HepG2 (cell line): ENCODE results near the gene PLPP3. TPM values are rescaled to one million over a fixed set of nuclear protein-coding genes. Genes with fewer than 3 reads are reported as not detected.

Experiments used
- ATAC-seq: fragments of 200-7000 bp; cut with Tn5 transposase; 3 replicates; pipeline ENCODE4 v1.9.1; 2020; ENCODE audit warnings: mild to moderate bottlenecking, moderate library complexity
- BruUV-seq: library from RNA; stranded (reverse); fragments of 400-500 nt; replicated peaks from 2 replicates; lab custom pipeline; 2021; lab: Mats Ljungman, UMichigan
- CTCF ChIA-PET: fragments of 300-600 bp; formaldehyde crosslinking; extraction: SDS; loops from one replicate; lab custom pipeline; 2021; ENCODE audit warnings: low total read pairs, inconsistent platforms, low intra/inter-chr PET ratio; lab: Yijun Ruan, JAX
- POLR2A ChIA-PET: fragments of 350-600 bp; sonication (Branson Sonifier 250); formaldehyde crosslinking; loops from one replicate; lab custom pipeline; 2020; ENCODE audit warnings: antibody characterized with exemption, inconsistent platforms; lab: Yijun Ruan, JAX
- DNase-seq: peaks from one replicate; pipeline ENCODE4 v3.0.0-alpha.2; 2015; ENCODE audit warnings: low spot score
- FAIRE-seq: peaks from 3 replicates; lab custom pipeline; 2011; peaks lifted over from hg19 to GRCh38; lab: Jason Lieb, UNC
- H2AFZ ChIP-seq: one replicate; pipeline ENCODE4 v1.6.1; 2011; ENCODE audit warnings: low read length, inconsistent platforms
- H3K27ac ChIP-seq: fragments of 300-600 bp; 3 replicates; pipeline ENCODE4 v1.8.0; 2011; ENCODE audit warnings: mixed run types, mild to moderate bottlenecking, mixed read lengths, low read length, inconsistent platforms; ENCODE audit not compliant: insufficient read depth; ENCODE audit errors: extremely low read length
- H3K27me3 ChIP-seq, 2 experiments: fragments of 200-600 bp in 1 of 2; 2 replicates in 1 of 2; 3 replicates in 1 of 2; pipeline versions ENCODE4 v1.6.0 to v1.8.0; 2011; ENCODE audit warnings: low read length in 2 of 2, mild to moderate bottlenecking in 2 of 2, moderate library complexity in 2 of 2, inconsistent platforms in 1 of 2; ENCODE audit not compliant: insufficient read depth in 2 of 2, control insufficient read depth in 1 of 2
- H3K36me3 ChIP-seq, 2 experiments: fragments of 200-600 bp in 1 of 2; replicated peaks in 1 of 2; 2 replicates in 1 of 2; 3 replicates in 1 of 2; pipeline versions ENCODE4 v1.5.1 to v1.8.0; 2011; ENCODE audit warnings: low read length in 2 of 2, inconsistent platforms in 1 of 2; ENCODE audit not compliant: insufficient read depth in 2 of 2, control insufficient read depth in 1 of 2
- H3K4me1 ChIP-seq: 2 replicates; pipeline ENCODE4 v1.5.1; 2012; ENCODE audit warnings: low read length, inconsistent platforms; ENCODE audit not compliant: insufficient read depth
- H3K4me2 ChIP-seq: 2 replicates; pipeline ENCODE4 v1.6.0; 2011; ENCODE audit warnings: low read depth, low read length, inconsistent platforms
- H3K4me3 ChIP-seq, 3 experiments: fragments of 200-600 bp in 1 of 3; sonication (generic), shearing (Covaris generic) in 1 of 3; replicated peaks in 1 of 3; 2 replicates each; pipeline ENCODE4 v1.5.1; 2011 to 2016; ENCODE audit warnings: low read length in 3 of 3, inconsistent platforms in 2 of 3, low read depth in 2 of 3, mild to moderate bottlenecking in 2 of 3, control low read depth in 1 of 3, mixed read lengths in 1 of 3; ENCODE audit not compliant: insufficient read depth in 1 of 3
- H3K79me2 ChIP-seq: one replicate; pipeline ENCODE4 v1.6.1; 2011; ENCODE audit warnings: low read length, inconsistent platforms; ENCODE audit not compliant: insufficient read depth
- H3K9ac ChIP-seq: 2 replicates; pipeline ENCODE4 v1.6.0; 2011; ENCODE audit warnings: mild to moderate bottlenecking, low read depth, low read length, inconsistent platforms; ENCODE audit not compliant: insufficient read depth
- H3K9me3 ChIP-seq: 2 replicates; pipeline ENCODE4 v1.5.1; 2012; ENCODE audit warnings: mild to moderate bottlenecking, low read length
- H4K20me1 ChIP-seq: 2 replicates; pipeline ENCODE4 v1.6.0; 2011; ENCODE audit warnings: inconsistent platforms, mild to moderate bottlenecking, low read length, moderate library complexity; ENCODE audit not compliant: insufficient read depth
- DR1 ChIP-seq: sonication (generic); formaldehyde crosslinking; IDR thresholded peaks from 2 replicates; pipeline ENCODE4 v1.8.0; 2021; ENCODE audit warnings: mild to moderate bottlenecking, missing genetic modification reagents, inconsistent platforms
- GATAD1 ChIP-seq: IDR thresholded peaks from 2 replicates; pipeline ENCODE4 v1.6.1; 2016; ENCODE audit warnings: missing genetic modification reagents, missing compliant biosample characterization
- GFI1 ChIP-seq: sonication (generic); formaldehyde crosslinking; IDR thresholded peaks from 2 replicates; pipeline ENCODE4 v1.5.0; 2020; ENCODE audit warnings: missing genetic modification reagents, mild to moderate bottlenecking, borderline replicate concordance
- MAFF ChIP-seq: IDR thresholded peaks from 2 replicates; pipeline ENCODE4 v1.6.1; 2011; ENCODE audit warnings: low read depth, low read length, improper control_type of control experiment
- MAFK ChIP-seq, 2 experiments: IDR thresholded peaks in 1 of 2; conservative IDR thresholded peaks in 1 of 2; 2 replicates each; pipeline ENCODE4 v1.6.1; 2011; ENCODE audit warnings: improper control_type of control experiment in 2 of 2, low read length in 2 of 2
- MEF2D ChIP-seq: sonication (generic); formaldehyde crosslinking; IDR thresholded peaks from 2 replicates; pipeline ENCODE4 v1.5.1; 2020; ENCODE audit warnings: mild to moderate bottlenecking, missing genetic modification reagents
- SIX1 ChIP-seq: sonication (generic); formaldehyde crosslinking; IDR thresholded peaks from 2 replicates; pipeline ENCODE4 v1.4.0; 2020; ENCODE audit warnings: missing genetic modification reagents, borderline replicate concordance
- TEAD2 ChIP-seq: sonication (generic); formaldehyde crosslinking; IDR thresholded peaks from 2 replicates; pipeline ENCODE4 v1.9.0; 2021; ENCODE audit warnings: missing genetic modification reagents
- ZFP1 ChIP-seq: IDR thresholded peaks from 2 replicates; pipeline ENCODE4 v1.6.1; 2016
- ZNF333 ChIP-seq: sonication (generic); formaldehyde crosslinking; IDR thresholded peaks from 2 replicates; pipeline ENCODE4 v1.4.0; 2020; ENCODE audit warnings: mild to moderate bottlenecking, missing genetic modification reagents, borderline replicate concordance
- ZNF34 ChIP-seq: sonication (generic); formaldehyde crosslinking; IDR thresholded peaks from 2 replicates; pipeline ENCODE4 v1.4.0; 2020; ENCODE audit warnings: mild to moderate bottlenecking, missing genetic modification reagents, borderline replicate concordance
- ZNF563 ChIP-seq: sonication (generic); formaldehyde crosslinking; IDR thresholded peaks from 2 replicates; pipeline ENCODE4 v1.8.0; 2022; ENCODE audit warnings: mild to moderate bottlenecking, moderate library complexity, missing genetic modification reagents
- ZNF749 ChIP-seq: sonication (generic); formaldehyde crosslinking; IDR thresholded peaks from 2 replicates; pipeline ENCODE4 v1.8.0; 2022; ENCODE audit warnings: mild to moderate bottlenecking, missing genetic modification reagents, moderate library complexity, borderline replicate concordance
- WGBS: methylation state at CpG from one replicate; pipeline ENCODE4 v1.1.6; 2017; ENCODE audit warnings: low lambda C conversion rate; 5-methylcytosine and 5-hydroxymethylcytosine counted together
- in situ Hi-C: cut with HindIII; loops from 2 replicates; pipeline ENCODE4 v1.10.0; 2017; ENCODE audit warnings: low pct_unique_long_range_greater_than_20kb; ENCODE audit not compliant: extremely low pct_ligation_motif_present
- intact Hi-C: fragments of 100-400 bp; cut with micrococcal nuclease; formaldehyde crosslinking; loops from one replicate; pipeline ENCODE4 v1.10.0; 2022; ENCODE audit not compliant: unreplicated experiment
- polyA plus RNA-seq, 8 experiments: library from polyadenylated mRNA; depleted of rRNA in 3 of 8; stranded (reverse) in 7 of 8; unstranded in 1 of 8; fragments of >200 nt; fragmentation: Illumina TruSeq in 4 of 8; extraction: Trizol in 4 of 8; gene quantifications; 2 replicates each; pipeline versions ENCODE4 v1.2.1 to v1.2.3, GENCODE V29; 2011 to 2016; ENCODE audit warnings: low read depth in 4 of 8, missing spikeins in 1 of 8, mixed read lengths in 1 of 8; ENCODE audit not compliant: insufficient read depth in 1 of 8
- total RNA-seq, 5 experiments: library from RNA; depleted of rRNA; stranded (reverse); fragments of >200 nt; fragmentation: Illumina TruSeq; extraction: Trizol; gene quantifications; 2 replicates each; pipeline ENCODE4 v1.2.3, GENCODE V29; 2016; ENCODE audit warnings: low read depth in 1 of 5
- TF ChIP-seq, protein P1 (sequence below): sonication (generic); formaldehyde crosslinking; IDR thresholded peaks from 2 replicates; pipeline ENCODE4 v1.8.0; 2022; ENCODE audit warnings: mild to moderate bottlenecking, missing genetic modification reagents; ENCODE audit not compliant: insufficient replicate concordance

PLPP3 gene
- total and polyA plus RNA-seq, 2 of the 13 experiments (the other 11 are each of a cell fraction or from before 2014, with no cell fraction given): 49.7 to 65.8 TPM

DNA sequence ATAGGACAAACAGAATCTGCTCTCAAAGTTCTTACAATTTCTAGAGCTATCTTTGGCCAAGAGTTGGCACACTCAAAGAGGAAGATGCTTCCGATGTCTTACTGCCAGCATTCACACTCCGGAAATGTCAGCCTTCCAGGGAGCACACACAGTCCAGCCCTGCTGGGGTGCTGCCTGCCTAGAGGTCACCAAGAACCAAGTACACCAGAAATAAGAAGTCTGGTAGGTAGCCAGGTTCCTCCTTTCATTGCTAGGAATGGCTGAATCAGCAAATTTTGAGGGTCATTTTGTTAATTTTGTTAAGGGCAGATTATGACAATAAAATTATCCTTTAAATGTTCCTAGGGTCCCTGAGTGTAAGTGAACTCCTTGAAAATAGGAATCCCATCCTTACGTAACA, 77.5 kb downstream of the PLPP3 start:
- FAIRE-seq: no peak
- WGBS: 100% methylated on average over 3 of the region's 3 CpGs

DNA sequence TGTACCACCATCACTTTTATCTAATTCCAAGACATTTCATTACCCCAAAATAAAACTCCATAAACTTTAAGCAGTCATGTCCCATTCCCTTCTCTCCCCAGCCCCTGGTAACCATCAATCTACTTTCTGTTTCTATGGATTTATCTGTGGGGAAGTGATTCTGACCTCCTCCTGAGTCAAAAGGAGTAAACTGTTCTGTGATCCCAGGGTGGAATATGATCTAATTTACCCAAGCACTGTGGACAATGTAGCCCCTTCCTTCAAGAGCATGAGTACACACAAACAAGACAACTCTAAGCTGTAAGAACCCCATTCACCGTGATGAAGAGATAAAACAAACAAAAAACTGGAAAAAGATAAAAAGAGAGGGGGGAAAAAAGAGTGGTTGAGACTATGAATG, 77.9 kb downstream of the PLPP3 start:
- intact Hi-C loops: loop anchor here (10.0 kb wide), 1 partner anchor 167 kb away; no protein-coding TSS in a partner anchor

More for the DNA sequence above, 77.5 kb downstream of the PLPP3 start:
- Histone ChIP-seq H3K9me3 (no peaks in the 10 kb centered on the region), H3K79me2 (peaks cover 51% of the 10 kb centered on the region), H2AFZ (no peak overlapping the region), H3K9ac (no peak overlapping the region), H3K4me3 (no peak overlapping the region), H4K20me1 (no peaks in the 10 kb centered on the region), H3K36me3 (peaks cover 19 to 72% of the 10 kb centered on the region in 2 experiments), H3K4me2 (no peak overlapping the region), H3K27me3 (no peaks in the 10 kb centered on the region), H3K27ac (no peak overlapping the region), H3K4me1 (peaks cover 90% of the 10 kb centered on the region)
- TSS peak; percentile 1 for BruUV-seq
- ChIA-PET CTCF (no interaction called here), POLR2A (interaction anchor here (0.8 to 1.6 kb wide), 2 partner anchors 75 to 87 kb away, joined by 3 to 4 read pairs; no protein-coding TSS in a partner anchor)
- in situ Hi-C loops (loop anchor here (10.0 kb wide), 1 partner anchor 307 kb away; no protein-coding TSS in a partner anchor), intact Hi-C loops (loop anchor here (10.0 kb wide), 1 partner anchor 167 kb away; no protein-coding TSS in a partner anchor)
- ATAC-seq (no peak), DNase-seq (no peak)
- peak; percentile 99 for TF ChIP-seq MAFF
- TF ChIP-seq, protein P1, sequence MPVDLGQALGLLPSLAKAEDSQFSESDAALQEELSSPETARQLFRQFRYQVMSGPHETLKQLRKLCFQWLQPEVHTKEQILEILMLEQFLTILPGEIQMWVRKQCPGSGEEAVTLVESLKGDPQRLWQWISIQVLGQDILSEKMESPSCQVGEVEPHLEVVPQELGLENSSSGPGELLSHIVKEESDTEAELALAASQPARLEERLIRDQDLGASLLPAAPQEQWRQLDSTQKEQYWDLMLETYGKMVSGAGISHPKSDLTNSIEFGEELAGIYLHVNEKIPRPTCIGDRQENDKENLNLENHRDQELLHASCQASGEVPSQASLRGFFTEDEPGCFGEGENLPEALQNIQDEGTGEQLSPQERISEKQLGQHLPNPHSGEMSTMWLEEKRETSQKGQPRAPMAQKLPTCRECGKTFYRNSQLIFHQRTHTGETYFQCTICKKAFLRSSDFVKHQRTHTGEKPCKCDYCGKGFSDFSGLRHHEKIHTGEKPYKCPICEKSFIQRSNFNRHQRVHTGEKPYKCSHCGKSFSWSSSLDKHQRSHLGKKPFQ: no peak
- no peak for TF ChIP-seq DR1 (CRISPR knock-in tag)
- TF ChIP-seq MAFK (conservative IDR thresholded peaks at IDR 0.05 in 1 of 2, IDR thresholded peaks at IDR 0.05 in 1 of 2; ENCODE audit: low read length in 2 of 2): peak; percentile 98 to 99

More for the DNA sequence above, 77.9 kb downstream of the PLPP3 start:
- 78% methylated on average over 1 of the region's 1 CpG for WGBS
- ChIA-PET CTCF (no interaction called here), POLR2A (no interaction called here)
- Histone ChIP-seq H3K36me3 (peaks cover 19 to 70% of the 10 kb centered on the region in 2 experiments), H3K9me3 (no peaks in the 10 kb centered on the region), H3K4me1 (peaks cover 90% of the 10 kb centered on the region), H4K20me1 (no peaks in the 10 kb centered on the region), H3K79me2 (peaks cover 47% of the 10 kb centered on the region), H3K4me2 (no peak overlapping the region), H3K9ac (no peak overlapping the region), H3K27ac (no peak overlapping the region), H3K27me3 (no peaks in the 10 kb centered on the region), H2AFZ (no peak overlapping the region), H3K4me3 (no peak overlapping the region)
- in situ Hi-C loops: loop anchor here (10.0 kb wide), 1 partner anchor 307 kb away; no protein-coding TSS in a partner anchor
- no TSS peak for BruUV-seq
- FAIRE-seq (no peak), ATAC-seq (no peak), DNase-seq (no peak)
- TF ChIP-seq SIX1 (CRISPR knock-in tag) (no peak), ZNF563 (CRISPR knock-in tag) (no peak), TEAD2 (CRISPR knock-in tag) (no peak), ZNF333 (no peak), MEF2D (no peak), ZNF749 (CRISPR knock-in tag) (no peak), GATAD1 (no peak), ZFP1 (CRISPR knock-in tag) (no peak), ZNF34 (CRISPR knock-in tag) (no peak), GFI1 (CRISPR knock-in tag) (no peak)
